ENCODE data around the gene CNPY1. TPM values are rescaled to one million over a fixed set of nuclear protein-coding genes. Genes with fewer than 3 reads are reported as not detected.

Gene CNPY1
- total RNA-seq, 4 donors from 2014 or later: not detected

GRCh38 chr7:155571581-155572345 is 25.4 kb upstream of the CNPY1 start:
- Histone ChIP-seq H3K4me1 (no peaks in the 10 kb centered on the region), H3K9me3 (no peaks in the 10 kb centered on the region), H3K4me3 (replicated peaks in 1 of 3) (no peak overlapping the region), H3K27me3 (no peaks in the 10 kb centered on the region), H3K27ac (no peak overlapping the region), H3K36me3 (no peaks in the 10 kb centered on the region)
- TF ChIP-seq CTCF (IDR thresholded peaks at IDR 0.05): no peak
- TF ChIP-seq POLR2A (IDR thresholded peaks at IDR 0.05): no peak
- intact Hi-C loops (cut with DNase I): no loop called here
- WGBS, 2 donors: 41 to 48% methylated on average over 11 of the region's 11 CpGs
- no peak for DNase-seq

- Histone ChIP-seq H3K9me3 (no peaks in the 10 kb centered on the region), H3K4me3 (replicated peaks in 1 of 3) (no peak overlapping the region), H3K36me3 (no peaks in the 10 kb centered on the region), H3K4me1 (no peaks in the 10 kb centered on the region), H3K27ac (no peak overlapping the region), H3K27me3 (no peaks in the 10 kb centered on the region)
- no peak for DNase-seq
- intact Hi-C loops (cut with DNase I): no loop called here
- WGBS, 2 donors: 86 to 99% methylated on average over 5 to 6 of the region's 6 CpGs
- no peak for TF ChIP-seq POLR2A (IDR thresholded peaks at IDR 0.05)
- no peak for TF ChIP-seq CTCF (IDR thresholded peaks at IDR 0.05)
Measured at GRCh38 chr7:155570991-155571390, 24.6 kb upstream of the CNPY1 start.

- WGBS, 2 donors: 72 to 90% methylated on average over 20 to 21 of the region's 28 CpGs
- no peaks in the 10 kb centered on the region for H3K4me1 ChIP-seq
- DNase-seq: no peak
- H3K4me3 ChIP-seq (replicated peaks in 1 of 3): no peak overlapping the region
- no peaks in the 10 kb centered on the region for H3K27me3 ChIP-seq
- no peak overlapping the region for H3K27ac ChIP-seq
- H3K36me3 ChIP-seq: no peaks in the 10 kb centered on the region
- TF ChIP-seq POLR2A (IDR thresholded peaks at IDR 0.05): no peak
- intact Hi-C loops (cut with DNase I): no loop called here
- H3K9me3 ChIP-seq: no peaks in the 10 kb centered on the region
Measured at GRCh38 chr7:155570171-155570958, 24.0 kb upstream of the CNPY1 start.

- no peak overlapping the region for H3K27ac ChIP-seq
- H3K9me3 ChIP-seq: no peaks in the 10 kb centered on the region
- H3K27me3 ChIP-seq: no peaks in the 10 kb centered on the region
- H3K36me3 ChIP-seq: no peaks in the 10 kb centered on the region
- TF ChIP-seq CTCF (IDR thresholded peaks at IDR 0.05) (no peak), POLR2A (IDR thresholded peaks at IDR 0.05) (no peak)
- intact Hi-C loops (cut with DNase I): no loop called here
- no peaks in the 10 kb centered on the region for H3K4me1 ChIP-seq
- DNase-seq: no peak
- 81 to 89% methylated on average over 7 to 8 of the region's 11 CpGs for WGBS, 2 donors
- H3K4me3 ChIP-seq (replicated peaks in 1 of 3): no peak overlapping the region
Measured at GRCh38 chr7:155569681-155570080, 23.3 kb upstream of the CNPY1 start.

- TF ChIP-seq POLR2A (IDR thresholded peaks at IDR 0.05) (no peak), CTCF (IDR thresholded peaks at IDR 0.05) (no peak)
- Histone ChIP-seq H3K4me1 (no peaks in the 10 kb centered on the region), H3K27ac (no peak overlapping the region), H3K27me3 (no peaks in the 10 kb centered on the region), H3K36me3 (no peaks in the 10 kb centered on the region), H3K4me3 (replicated peaks in 1 of 3) (no peak overlapping the region), H3K9me3 (no peaks in the 10 kb centered on the region)
- DNase-seq: no peak
- intact Hi-C loops (cut with DNase I): no loop called here
- WGBS, 2 donors: 82 to 89% methylated on average over 10 of the region's 10 CpGs
Measured at GRCh38 chr7:155568842-155569494, 22.6 kb upstream of the CNPY1 start.

Data from thyroid gland (tissue), 4 donors.